ENCODE results near the gene LRP11.

DNA sequence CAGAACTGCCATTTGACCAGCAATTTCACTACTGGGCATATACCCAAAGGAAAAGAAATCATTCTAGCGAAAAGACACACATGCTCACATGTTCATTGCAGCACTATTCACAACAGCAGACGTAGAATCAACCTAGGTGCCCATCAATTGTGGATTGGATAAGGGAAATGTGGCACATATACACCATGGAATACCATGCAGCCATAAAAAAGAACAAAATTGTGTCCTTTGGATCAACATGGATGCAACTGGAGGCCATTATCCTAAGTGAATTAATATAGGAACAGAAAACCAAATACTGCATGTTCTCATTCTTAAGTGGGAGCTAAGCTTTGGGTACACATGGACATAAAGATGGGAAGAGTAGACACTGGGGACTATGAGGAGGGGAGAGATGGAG is 17.7 kb upstream of the LRP11 start:
- TF ChIP-seq POLR2A (IDR thresholded peaks at IDR 0.05) = no peak
- TF ChIP-seq, protein P1, sequence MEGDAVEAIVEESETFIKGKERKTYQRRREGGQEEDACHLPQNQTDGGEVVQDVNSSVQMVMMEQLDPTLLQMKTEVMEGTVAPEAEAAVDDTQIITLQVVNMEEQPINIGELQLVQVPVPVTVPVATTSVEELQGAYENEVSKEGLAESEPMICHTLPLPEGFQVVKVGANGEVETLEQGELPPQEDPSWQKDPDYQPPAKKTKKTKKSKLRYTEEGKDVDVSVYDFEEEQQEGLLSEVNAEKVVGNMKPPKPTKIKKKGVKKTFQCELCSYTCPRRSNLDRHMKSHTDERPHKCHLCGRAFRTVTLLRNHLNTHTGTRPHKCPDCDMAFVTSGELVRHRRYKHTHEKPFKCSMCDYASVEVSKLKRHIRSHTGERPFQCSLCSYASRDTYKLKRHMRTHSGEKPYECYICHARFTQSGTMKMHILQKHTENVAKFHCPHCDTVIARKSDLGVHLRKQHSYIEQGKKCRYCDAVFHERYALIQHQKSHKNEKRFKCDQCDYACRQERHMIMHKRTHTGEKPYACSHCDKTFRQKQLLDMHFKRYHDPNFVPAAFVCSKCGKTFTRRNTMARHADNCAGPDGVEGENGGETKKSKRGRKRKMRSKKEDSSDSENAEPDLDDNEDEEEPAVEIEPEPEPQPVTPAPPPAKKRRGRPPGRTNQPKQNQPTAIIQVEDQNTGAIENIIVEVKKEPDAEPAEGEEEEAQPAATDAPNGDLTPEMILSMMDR (IDR thresholded peaks at IDR 0.05) = no peak
